ENCODE results near the gene MRC2.
"Not testable (repeated sequence)": the region's sequence is repeated elsewhere in the genome, so short reads cannot be mapped to it uniquely, and the experiment has no call there.

GRCh38 chr17:62691589-62691915 lies 64.1 kb downstream of the MRC2 start:
- TF ChIP-seq EZH2phosphoT487 (IDR thresholded peaks at IDR 0.05; ENCODE audit: borderline replicate concordance); CTCF (conservative IDR thresholded peaks at IDR 0.05; ENCODE audit: low read length): not testable (repeated sequence)

All from Loucy (cell line).